CD4-positive, alpha-beta T cell treated with Interleukin-6 at 100 ng/mL for 8 hours (primary cell): ENCODE data around the gene PFKFB4.
A peak's percentile ranks its signal among the peaks of the same experiment; 100 is the strongest.
"Not testable (repeated sequence)": the region's sequence is repeated elsewhere in the genome, so short reads cannot be mapped to it uniquely, and the experiment has no call there.

Experiments used
- DNase-seq: peaks from one replicate; pipeline ENCODE4 v3.0.0-alpha.2; 2020; ENCODE audit warnings: mixed read lengths, low spot score

PFKFB4 gene

DNA sequence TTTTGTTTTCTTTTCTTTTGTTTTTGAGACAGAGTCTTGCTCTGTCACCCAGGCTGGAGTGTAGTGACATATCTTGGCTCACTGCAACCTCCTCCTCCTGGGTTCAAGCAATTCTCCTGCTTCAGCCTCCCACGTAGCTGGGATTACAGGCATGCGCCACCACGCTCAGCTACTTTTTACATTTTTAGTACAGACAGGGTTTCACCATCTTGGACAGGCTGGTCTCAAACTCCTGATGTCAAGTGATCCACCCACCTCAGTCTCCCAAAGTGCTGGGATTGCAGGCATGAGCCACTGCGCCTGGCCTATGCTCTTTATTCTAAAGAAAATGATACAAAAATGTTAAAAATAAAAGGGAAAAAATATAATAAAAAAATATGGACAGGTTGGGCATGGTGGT lies 25.9 kb downstream of the PFKFB4 start:
- DNase-seq = not testable (repeated sequence)

DNA sequence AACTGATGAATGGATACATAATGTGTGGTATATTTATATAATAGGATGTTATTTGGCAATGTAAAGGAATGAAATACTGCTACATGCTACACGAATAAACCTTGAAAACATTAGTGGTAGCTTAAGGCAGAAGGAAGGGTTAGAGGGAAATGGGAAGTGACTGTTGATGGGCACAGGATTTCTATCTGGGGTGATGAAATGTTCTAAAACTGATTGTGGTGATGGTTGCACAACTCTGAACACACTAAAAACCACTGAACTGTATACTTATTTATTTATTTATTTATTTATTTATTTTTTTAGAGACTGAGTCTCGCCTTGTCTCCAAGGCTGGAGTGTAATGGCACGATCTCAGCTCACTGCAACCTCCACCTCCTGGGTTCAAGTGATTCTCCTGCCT lies 27.8 kb downstream of the PFKFB4 start:
- no peak for DNase-seq

DNA sequence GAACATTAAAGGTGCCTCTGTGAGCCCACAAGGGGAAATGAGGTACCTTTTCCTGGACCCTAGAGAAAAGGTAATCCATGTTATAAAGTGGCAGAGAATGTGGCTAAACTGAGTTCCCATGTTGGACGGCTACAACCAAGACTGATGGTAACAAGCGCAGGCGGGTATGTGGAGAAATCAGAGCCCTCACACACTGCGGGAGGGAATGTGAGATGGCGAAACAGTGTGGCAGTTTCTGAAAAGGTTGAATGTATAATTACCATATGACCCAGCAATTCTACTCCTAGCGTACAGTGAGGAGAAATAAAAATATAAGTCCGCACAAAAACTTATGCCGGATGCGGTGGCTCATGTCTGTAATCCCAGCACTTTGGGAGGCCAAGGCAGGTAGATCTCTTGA lies 28.6 kb downstream of the PFKFB4 start:
- no peak for DNase-seq

DNA sequence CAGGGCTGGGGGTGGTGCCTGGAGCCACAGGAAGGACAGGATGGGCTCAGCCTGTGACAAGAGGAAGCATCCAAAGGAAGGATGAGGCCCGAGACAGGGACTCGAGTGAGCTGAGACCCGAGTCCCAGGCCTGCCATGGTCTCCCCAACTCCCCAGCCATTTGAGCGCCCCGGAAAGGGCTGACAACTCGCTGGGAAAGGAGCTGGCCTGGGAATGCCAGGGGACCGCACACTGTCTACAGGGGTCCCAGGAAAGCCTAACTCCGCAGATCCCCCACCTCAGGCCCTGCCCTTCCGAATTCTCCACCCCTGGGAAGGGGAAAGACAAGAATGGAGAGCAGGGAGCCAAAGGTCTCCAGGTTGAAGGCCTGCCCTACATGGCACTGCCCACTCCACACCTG lies 31.6 kb downstream of the PFKFB4 start:
- no peak for DNase-seq

DNA sequence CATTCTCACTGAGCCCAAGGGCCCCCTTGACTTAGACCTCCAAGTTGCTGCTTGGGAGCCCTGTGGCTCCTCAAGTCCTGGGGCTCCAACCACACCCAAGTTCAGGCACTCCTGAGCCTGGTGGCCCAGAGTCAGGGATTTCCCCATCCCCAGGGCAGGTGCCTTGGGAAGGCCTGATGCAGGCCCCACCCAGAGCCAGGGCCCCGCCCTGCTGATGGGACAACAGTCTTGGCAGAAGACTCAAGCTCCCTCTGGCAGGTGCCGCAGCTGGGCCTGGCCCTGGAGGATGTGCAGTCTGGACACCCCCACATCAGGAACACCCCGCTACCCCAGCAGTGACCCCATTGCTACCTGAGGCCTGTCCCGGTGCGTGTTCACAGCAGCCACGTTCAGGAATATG lies 35.0 kb downstream of the PFKFB4 start:
- DNase-seq = no peak

DNA sequence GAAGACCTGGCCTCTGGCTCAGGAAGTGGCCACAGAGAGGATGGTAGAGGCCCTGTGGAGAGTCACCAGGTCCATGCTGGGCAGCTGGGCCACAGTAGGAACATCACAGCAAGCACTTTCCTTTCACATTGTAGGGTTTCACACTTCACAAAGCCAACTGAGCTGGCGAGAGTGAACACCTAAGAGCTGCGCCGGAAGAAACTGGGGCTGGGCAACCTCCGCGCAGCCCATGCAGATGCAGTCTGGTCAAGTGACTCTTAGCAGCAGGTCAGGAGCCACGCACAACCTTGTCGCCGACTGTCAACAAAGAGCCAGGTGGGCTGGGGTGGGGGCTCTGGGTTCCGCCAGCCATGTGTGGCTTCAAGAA lies 37.3 kb downstream of the PFKFB4 start:
- DNase-seq = no peak

DNA sequence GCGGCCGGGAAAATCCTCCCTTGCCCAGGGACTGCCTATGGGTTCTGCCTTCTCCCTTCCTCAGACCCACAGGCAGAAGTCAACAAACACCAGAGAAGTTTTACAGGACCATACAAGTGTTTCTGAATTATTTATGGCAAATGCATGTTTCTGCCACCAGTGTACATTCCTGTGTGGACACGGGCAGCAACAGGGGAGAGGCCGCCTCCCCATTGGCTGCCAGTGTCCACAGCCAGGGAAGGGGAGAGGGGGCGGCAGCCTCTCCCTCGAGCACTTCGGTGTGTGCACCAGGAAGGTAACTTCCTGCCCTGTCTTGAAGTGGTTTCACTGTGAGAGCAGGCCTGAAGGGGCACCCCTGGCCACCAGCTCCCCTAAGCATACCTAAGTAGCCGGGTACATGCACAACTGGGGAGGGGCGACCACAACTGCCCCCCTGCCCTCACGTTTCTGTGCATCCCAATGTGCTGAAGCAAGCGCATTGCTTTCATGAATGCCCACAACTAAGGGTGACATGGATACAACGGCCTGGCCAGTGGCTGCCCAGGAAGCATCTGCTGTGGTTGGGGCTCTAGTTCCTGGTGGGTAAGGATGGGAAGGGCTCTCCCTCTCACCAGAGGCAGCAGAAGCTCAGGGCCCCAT lies 37.8 kb downstream of the PFKFB4 start:
- no peak for DNase-seq

DNA sequence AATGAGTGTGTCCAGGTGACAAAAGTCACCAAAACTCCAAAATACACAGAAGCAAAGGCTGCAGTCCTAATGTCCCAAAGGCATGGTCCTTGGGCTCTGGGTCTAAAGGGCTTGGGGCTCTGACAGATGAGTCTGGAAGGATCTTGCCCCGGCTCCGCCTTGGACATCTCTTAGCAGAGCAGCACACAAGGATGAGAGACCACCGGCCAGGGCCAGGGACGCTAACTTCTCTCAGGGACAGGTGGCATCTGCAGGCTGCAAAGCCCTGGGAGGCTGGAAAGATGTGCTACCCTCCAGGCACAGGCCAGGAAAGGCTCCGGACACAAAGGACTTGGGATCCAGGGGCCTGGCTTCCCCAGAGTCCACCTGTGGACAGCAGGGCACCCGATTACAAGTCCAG lies 38.5 kb downstream of the PFKFB4 start:
- no peak for DNase-seq

DNA sequence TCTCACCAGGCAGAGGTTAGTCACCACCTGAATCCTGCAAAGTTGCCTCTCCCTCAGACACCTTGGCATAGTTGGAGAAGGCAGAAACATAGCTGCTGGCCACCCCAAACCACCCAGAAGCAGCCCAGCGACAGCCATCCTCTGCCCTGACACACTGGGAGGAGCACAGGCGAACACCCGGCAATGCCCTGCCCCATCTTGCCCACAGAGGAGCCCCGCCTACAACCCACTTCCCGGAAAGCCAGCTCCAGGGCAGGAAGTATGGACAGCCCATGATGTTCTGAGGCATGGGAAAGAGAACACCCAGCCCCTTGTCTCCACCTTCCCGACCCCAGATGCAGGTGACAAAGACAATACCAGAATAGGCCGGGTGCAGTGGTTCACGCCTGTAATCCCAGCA lies 40.0 kb downstream of the PFKFB4 start:
- peak; percentile 34 for DNase-seq

DNA sequence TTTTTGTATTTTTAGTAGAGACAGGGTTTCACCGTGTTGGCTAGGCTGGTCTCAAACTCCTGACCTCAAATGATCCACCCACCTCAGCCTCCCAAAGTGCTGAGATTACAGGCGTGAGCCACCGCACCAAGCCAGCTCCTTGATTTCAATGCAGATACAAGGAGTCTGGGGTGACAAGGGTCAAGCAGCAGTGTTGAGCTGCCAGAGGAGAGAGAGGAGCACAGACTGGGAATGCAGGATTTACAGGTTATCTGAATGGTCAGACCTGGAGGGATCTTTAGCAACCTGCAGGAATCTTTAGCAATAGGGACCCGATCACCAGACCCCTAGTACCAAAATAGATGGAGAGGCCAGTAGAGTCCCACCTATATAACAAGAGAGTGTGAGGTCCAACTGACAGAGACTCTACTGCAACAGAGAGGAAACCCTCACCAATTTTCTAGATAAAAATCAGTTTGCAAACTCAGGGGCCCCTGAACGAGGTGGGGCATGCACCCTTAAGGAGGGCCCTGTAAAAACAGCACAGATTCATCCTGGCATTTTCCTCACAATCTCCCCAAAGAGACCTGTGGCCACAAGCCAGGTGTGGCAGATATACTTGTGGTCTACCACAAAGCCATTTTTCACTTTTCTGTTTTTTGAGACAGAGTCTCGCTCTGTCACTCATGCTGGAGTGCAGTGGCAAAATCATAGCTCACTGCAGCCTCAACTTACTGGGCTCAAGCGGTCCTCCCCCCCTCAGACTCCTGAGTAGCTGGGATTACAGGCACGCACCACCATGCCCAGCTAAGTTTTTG lies 42.0 kb downstream of the PFKFB4 start:
- peak; percentile 69 for DNase-seq

DNA sequence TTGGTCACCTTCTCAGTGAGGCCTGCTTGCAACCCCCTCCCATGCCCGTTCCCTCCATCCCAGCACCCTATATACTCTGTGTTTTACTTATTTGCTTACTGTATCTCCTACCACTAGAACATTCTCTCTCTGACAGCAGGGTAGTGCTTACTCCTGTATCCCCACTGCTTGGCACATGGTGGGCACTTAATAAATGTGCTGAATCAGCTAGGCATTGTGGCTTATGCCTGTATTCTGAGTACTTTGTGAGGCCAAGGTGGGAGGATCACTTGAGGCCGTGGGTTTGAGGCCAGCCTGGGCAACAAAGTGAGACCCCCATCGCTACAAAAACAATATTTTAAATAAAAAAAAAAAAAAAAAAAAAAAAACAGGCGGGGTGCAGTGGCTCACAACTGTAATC lies 45.1 kb downstream of the PFKFB4 start:
- DNase-seq = no peak

DNA sequence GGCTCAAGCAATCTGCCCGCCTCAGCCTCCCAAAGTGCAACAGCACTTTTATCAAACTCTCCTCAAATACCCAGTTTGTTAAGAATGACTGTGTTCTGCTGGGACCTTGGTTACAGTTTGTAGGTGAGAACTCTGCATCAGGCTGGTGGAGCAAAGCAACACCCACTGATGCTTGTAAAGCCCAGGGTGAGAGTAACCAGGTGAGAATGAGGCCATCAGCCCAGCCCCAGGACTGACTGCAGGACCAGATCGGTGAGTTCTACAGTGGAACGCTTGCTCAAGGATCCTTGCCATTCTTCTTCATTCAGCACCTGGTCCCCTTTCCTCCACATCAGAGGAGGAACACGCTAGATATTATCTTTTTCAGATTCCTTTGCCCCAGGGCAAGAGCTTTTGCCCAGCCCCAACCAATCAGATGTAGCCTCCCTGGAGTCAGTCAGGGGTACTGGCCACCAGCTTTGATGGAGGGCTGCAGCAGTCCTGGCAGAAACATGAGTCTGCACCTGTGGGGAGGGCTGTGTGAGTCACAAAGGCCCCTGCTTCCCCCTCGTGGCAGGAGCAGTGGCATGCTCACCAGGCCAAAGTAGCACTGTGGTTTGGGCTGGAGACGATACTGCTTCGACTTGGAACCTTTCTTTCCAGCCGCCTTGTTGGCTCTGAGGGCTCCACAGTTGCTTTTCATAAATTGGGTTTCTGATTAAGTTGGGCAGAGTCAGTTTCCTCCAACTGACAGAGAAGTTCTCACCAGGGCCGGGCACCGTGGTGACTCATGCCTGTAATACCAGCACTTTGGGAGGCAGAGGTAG lies 49.1 kb downstream of the PFKFB4 start:
- peak; percentile 82 for DNase-seq

DNA sequence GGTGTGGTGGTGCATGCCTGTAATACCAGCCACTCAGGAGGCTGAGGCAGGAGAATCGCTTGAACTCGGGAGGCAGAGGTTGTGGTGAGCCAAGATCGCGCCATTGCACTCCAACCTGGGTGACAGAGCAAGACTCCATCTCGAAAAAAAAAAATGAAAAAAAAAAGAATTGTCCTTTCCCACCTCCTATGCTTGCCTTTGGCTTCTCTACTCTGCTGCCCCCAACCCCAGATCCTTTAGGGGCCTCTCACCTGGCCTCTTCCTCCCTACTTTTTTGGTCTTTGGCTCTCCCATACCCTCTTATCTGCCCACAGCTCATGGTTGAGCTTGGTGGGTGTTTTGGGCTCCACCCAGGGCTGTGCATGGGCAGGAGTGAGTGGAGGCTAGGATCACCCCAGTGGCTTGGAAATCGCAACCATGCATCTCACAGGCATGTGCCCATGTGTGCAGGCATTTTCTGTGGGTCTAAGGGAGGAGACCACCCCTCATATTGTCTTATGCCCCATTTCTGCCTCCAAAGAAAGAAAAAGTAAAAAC lies 50.6 kb downstream of the PFKFB4 start:
- no peak for DNase-seq

DNA sequence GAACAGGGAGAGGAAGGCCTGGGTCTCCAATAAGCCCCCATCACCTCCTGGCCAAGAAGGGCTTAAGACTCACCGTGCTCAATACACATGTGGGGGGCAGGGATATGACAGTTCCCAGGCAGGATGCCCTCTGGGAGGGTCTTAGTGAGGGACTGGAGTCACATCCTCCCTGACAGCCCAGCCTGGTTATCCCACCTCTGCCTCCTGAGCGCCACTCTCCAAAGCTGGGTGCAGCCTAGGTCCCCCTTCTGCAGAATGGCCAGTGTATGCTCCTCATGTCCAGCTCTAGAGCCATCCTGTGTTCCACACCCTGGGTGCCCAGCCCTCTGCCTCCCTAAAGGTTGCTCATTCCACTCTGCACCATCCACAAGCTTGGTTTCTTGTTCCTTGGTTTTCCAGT lies 51.5 kb downstream of the PFKFB4 start:
- no peak for DNase-seq

DNA sequence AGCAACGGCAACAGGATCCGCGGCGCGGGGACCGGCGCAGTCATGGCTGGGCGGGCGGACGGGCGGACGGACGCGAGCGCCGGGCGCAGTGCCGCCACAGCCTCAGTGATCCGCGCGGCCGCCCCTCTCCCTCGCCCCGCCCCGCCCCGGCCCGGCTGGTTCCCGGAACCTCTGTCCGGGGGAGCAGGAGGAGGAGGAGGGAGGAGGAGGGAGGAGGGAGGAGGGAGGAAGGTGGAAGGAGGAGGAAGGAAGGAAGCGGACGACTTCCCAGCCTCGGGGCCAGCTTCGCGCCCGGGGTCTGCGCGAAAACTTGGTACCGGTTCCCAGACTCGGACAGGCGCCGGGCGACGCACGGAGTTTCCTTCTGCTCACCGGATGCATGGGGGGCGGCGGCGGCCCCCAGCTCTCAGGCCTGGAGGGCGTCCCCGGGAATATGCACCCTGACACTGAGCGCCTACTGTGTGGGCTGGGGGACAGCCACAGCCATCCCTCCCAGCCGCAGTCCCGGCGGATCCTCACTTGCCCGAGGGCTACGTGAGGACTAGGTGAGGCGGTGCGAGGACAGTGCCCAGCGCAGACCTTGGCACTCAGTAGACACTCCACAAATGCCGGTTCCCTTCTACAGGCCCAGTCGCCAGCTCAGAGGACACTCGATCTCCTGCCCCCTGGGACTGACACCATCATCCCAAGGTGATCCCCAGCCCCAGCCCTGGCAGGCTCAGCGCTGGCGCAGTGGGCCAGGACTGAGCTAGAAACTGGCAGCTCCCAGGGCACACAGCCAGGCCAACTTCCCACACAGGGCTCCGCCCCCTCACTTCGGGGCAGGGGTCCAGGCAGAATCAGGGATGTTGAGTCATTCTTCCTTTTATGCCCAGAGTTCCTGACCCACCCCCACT lies 52.3 kb downstream of the PFKFB4 start, which contains the start of gene SHISA5:
Gene SHISA5, minus strand, starts transcription at position 124 of the 896 bp plus-strand sequence. Its CDS starts 80 bp downstream, at position 44.
- DNase-seq = peak; percentile 42

DNA sequence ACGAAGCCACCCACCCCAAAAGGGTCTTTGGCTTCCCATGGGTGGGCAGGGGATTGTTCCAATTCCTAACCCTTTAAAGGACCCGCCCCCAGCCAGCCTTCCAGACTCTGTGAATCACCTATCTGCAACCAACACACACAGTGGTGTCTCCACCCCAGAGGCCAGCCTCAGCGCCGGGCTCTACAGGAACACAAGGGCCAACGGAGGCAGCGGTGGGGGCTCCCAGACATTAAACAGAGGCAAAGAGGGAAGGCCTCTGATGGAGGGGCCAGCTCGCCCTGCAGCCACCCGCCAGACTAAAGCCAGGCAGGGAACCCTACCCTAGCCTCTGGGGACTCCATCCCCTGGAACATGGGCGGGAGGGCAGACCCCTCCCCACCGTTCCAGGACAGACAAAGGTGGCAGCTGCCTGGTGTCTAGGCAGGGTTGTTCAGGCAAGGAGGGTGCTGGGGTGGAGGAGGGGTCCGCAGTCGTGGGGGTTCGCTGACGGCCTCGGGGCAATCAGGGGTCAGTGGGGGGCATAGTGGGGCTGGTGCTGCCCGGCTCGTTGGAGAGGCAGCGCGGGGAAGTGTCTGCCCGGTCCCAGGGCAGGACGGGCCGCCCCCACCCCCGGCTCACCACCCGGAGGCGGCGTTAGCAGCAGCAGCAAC lies 53.1 kb downstream of the PFKFB4 start:
- DNase-seq = no peak

DNA sequence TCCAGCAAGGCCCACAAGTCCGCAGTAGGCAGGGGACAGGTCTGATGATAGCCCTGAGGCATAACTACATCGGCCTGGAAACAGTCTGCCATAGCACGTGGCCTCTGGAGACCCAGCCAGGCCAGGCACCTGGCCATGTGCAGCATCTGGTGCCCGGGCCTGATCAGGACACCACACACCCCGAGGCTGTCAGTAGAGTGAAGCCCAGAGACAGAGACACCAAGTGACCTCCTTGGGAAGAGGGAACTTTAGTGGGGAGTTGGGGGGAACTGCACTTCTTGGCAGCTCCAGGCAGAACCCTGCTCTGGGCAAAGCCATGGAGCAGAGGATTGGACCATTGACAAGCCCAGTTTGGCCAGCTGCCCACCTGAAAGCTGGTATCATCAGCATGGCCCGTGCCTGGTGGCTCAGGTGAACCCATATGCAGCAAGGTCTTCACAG lies 53.9 kb downstream of the PFKFB4 start:
- no peak for DNase-seq

DNA sequence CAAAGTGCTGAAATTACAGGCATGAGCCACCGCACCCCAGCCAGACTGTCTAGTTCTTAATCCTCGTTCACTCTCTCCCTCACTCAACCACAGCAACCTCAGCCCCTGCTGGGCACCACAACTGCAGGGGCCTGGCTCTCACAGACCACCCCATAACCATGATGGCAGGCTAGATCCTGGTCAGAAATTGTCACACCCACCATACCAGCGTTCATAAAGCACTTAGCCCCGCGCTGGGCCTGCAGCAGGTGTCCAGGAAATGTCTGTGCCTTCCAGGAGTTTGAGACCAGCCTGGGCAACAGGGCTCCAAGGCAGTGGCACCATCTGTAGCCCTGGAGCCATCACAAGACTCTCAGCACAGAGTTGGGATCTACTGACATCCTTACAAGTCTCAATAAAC lies 54.5 kb downstream of the PFKFB4 start:
- no peak for DNase-seq

DNA sequence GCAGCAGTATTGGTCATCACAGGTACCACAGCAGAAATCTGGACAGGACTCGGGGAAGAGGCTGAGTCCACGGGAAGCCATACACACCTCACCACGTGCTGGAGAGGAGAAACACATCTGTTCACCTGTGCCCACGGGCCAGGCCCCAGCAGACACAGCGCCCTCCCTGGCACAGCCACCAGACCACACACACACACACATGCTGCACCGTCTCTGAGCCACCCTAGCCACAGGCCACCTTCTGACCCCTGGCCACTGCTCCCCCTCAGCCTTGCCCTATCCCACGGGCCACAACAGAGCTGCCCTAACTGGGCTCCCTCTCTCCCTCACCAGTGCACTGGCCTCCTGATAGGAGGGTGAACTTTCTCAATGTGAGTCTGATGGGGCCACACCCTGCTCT lies 55.4 kb downstream of the PFKFB4 start:
- DNase-seq = no peak

DNA sequence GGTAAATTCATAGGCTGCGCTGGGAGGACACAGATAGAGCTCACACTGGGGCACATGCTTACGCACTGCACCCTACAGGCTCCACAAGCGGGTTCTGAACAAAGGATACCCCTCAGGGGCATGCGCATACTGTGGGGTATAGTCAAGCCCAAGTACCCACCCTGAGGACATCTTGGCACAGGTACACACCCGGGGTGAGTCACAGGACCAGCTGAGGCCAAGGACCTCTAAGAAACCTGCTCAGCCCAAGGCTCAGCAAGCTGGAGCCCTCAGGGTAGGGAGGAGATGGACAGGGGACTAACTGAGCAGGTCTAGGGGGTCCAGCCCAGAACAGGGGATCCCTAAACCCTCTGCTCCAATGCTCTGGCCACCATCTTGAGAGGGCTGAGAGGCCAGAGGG lies 55.9 kb downstream of the PFKFB4 start:
- DNase-seq = no peak

DNA sequence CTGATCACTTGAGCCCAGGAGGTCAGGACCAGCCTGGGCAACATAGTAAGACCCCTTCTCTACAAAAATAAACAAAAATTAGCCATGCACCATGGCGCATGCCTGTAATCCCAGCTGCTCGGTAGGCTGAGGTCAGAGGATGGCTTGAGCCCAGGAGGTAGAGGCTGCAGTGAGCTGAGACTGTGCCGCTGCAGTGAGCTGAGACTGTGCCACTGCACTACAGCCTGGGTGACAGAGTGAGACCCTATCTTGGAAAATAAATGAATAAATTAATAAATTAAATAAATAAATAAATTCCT lies 63.5 kb downstream of the PFKFB4 start:
- DNase-seq = no peak
